GM18508 (cell line): ENCODE measurements around the gene TAF4.

Experiments
- ATAC-seq: cut with Tn5 transposase; IDR thresholded peaks from one replicate; pipeline ENCODE4 v1.9.1; 2021; ENCODE audit warnings: moderate number of reproducible peaks; ENCODE audit not compliant: insufficient read depth, unreplicated experiment

The TAF4 gene

GRCh38 chr20:61926796-61927192 lies 138.9 kb downstream of the TAF4 start:
- no peak for ATAC-seq

GRCh38 chr20:61926253-61926613 lies 139.4 kb downstream of the TAF4 start:
- ATAC-seq = no peak

- no peak for ATAC-seq
Observed at GRCh38 chr20:61925555-61926252, 140.0 kb downstream of the TAF4 start.

- ATAC-seq = no peak
Observed at GRCh38 chr20:61924858-61925554, 140.7 kb downstream of the TAF4 start.
